GM23338 (cell line): ENCODE data around the gene SLC4A3. TPM values are rescaled to one million over a fixed set of nuclear protein-coding genes. Genes with fewer than 3 reads are reported as not detected.

Experiments used
- ATAC-seq: fragments of 200-7000 bp; cut with Tn5 transposase; 3 replicates; pipeline ENCODE4 v1.9.1; 2020
- DNase-seq: peaks from one replicate; pipeline ENCODE4 v3.0.0-alpha.2; 2015; ENCODE audit warnings: low spot score
- H2AFZ ChIP-seq: fragments of 200-600 bp; sonication (generic); 2 replicates; pipeline ENCODE4 v1.8.0; 2016; ENCODE audit warnings: antibody characterized with exemption, mild to moderate bottlenecking, moderate library complexity
- H3F3A ChIP-seq: fragments of 200-600 bp; sonication (generic); replicated peaks from 2 replicates; pipeline ENCODE4 v1.8.0; 2017; ENCODE audit warnings: antibody characterized with exemption, mixed run types, low read depth
- H3K27ac ChIP-seq: fragments of 200-600 bp; sonication (generic); 2 replicates; pipeline ENCODE4 v1.6.1; 2016; ENCODE audit warnings: low read depth
- H3K27me3 ChIP-seq: fragments of 200-600 bp; sonication (generic); 2 replicates; pipeline ENCODE4 v1.8.0; 2016; ENCODE audit warnings: mild to moderate bottlenecking, mixed run types, moderate library complexity; ENCODE audit not compliant: insufficient read depth
- H3K36me3 ChIP-seq: fragments of 200-600 bp; sonication (generic); 2 replicates; pipeline ENCODE4 v1.8.0; 2016; ENCODE audit warnings: mild to moderate bottlenecking; ENCODE audit not compliant: insufficient read depth
- H3K4me1 ChIP-seq: fragments of 200-600 bp; sonication (generic); 2 replicates; pipeline ENCODE4 v1.8.0; 2016; ENCODE audit warnings: mild to moderate bottlenecking, moderate library complexity; ENCODE audit not compliant: insufficient read depth
- H3K4me2 ChIP-seq: fragments of 200-600 bp; sonication (generic); 2 replicates; pipeline ENCODE4 v1.7.1; 2017; ENCODE audit warnings: mixed run types
- H3K4me3 ChIP-seq: fragments of 200-600 bp; sonication (generic); 2 replicates; pipeline ENCODE4 v1.6.1; 2016; ENCODE audit warnings: mixed run types
- H3K79me2 ChIP-seq: fragments of 200-600 bp; sonication (generic); replicated peaks from 2 replicates; pipeline ENCODE4 v1.8.0; 2017; ENCODE audit warnings: mild to moderate bottlenecking; ENCODE audit not compliant: insufficient read depth
- H3K9me2 ChIP-seq: fragments of 200-600 bp; sonication (generic); 2 replicates; pipeline ENCODE4 v1.8.0; 2017; ENCODE audit not compliant: insufficient read depth
- H4K20me1 ChIP-seq: fragments of 200-600 bp; sonication (generic); replicated peaks from 2 replicates; pipeline ENCODE4 v1.8.0; 2017; ENCODE audit warnings: mild to moderate bottlenecking; ENCODE audit not compliant: insufficient read depth
- H3K27ac Mint-ChIP-seq: 2 replicates; pipeline ENCODE4 v1.8.0; 2020; ENCODE audit warnings: inconsistent platforms, mild to moderate bottlenecking, moderate library complexity, mixed read lengths
- H3K27me3 Mint-ChIP-seq: 3 replicates; pipeline ENCODE4 v1.8.0; 2022; ENCODE audit warnings: low read depth, mild to moderate bottlenecking, moderate library complexity, mixed read lengths, inconsistent platforms; ENCODE audit not compliant: insufficient read depth, poor library complexity
- H3K36me3 Mint-ChIP-seq: 3 replicates; pipeline ENCODE4 v1.8.0; 2021; ENCODE audit warnings: low read depth, mild to moderate bottlenecking, inconsistent platforms, moderate library complexity, mixed read lengths
- H3K4me1 Mint-ChIP-seq: 3 replicates; pipeline ENCODE4 v1.8.0; 2020; ENCODE audit warnings: mild to moderate bottlenecking, inconsistent platforms, mixed read lengths
- H3K4me3 Mint-ChIP-seq: 3 replicates; pipeline ENCODE4 v1.8.0; 2021; ENCODE audit warnings: moderate library complexity, mild to moderate bottlenecking, inconsistent platforms, mixed read lengths
- H3K9me3 Mint-ChIP-seq: 3 replicates; pipeline ENCODE4 v1.8.0; 2020; ENCODE audit warnings: moderate library complexity, mild to moderate bottlenecking, inconsistent platforms, mixed read lengths
- CREB1 ChIP-seq: fragments of 250-450 bp; sonication (Bioruptor Pico); IDR thresholded peaks from 2 replicates; pipeline ENCODE4 v1.5.0; 2020; ENCODE audit warnings: low read depth, mild to moderate bottlenecking, moderate library complexity
- EZH2 ChIP-seq: fragments of 200-600 bp; sonication (generic); IDR thresholded peaks from one replicate; pipeline ENCODE4 v1.8.0; 2017; ENCODE audit warnings: antibody characterized with exemption, mild to moderate bottlenecking, low read depth; ENCODE audit not compliant: unreplicated experiment
- EZH2phosphoT487 ChIP-seq: fragments of 200-600 bp; sonication (generic); IDR thresholded peaks from one replicate; pipeline ENCODE4 v1.8.1; 2018; ENCODE audit warnings: antibody characterized with exemption; ENCODE audit not compliant: unreplicated experiment
- JUNB ChIP-seq: IDR thresholded peaks from one replicate; pipeline ENCODE4 v1.6.1; 2016; ENCODE audit warnings: antibody characterized with exemption; ENCODE audit not compliant: unreplicated experiment
- NANOG ChIP-seq: IDR thresholded peaks from 2 replicates; pipeline ENCODE4 v1.6.1; 2016; ENCODE audit warnings: antibody characterized with exemption, borderline replicate concordance
- POLR2AphosphoS5 ChIP-seq: IDR thresholded peaks from 2 replicates; pipeline ENCODE4 v1.6.1; 2016; ENCODE audit warnings: antibody characterized with exemption, low read depth
- STAT1 ChIP-seq: IDR thresholded peaks from one replicate; pipeline ENCODE4 v1.6.1; 2016; ENCODE audit warnings: antibody characterized with exemption; ENCODE audit not compliant: unreplicated experiment
- ZNF114 ChIP-seq: fragments of 250-450 bp; sonication (Bioruptor Pico); IDR thresholded peaks from 2 replicates; pipeline ENCODE4 v1.5.0; 2020; ENCODE audit warnings: mild to moderate bottlenecking, moderate library complexity
- ZNF331 ChIP-seq: fragments of 250-450 bp; sonication (Bioruptor Pico); IDR thresholded peaks from 2 replicates; pipeline ENCODE4 v1.5.0; 2020; ENCODE audit warnings: low read depth, mild to moderate bottlenecking, moderate library complexity
- polyA plus RNA-seq: library from polyadenylated mRNA; unstranded; fragments of >200 nt; fragmentation: Nextera tagmentation; extraction: Ambion mirVana; gene quantifications from 2 replicates; pipeline ENCODE4 v1.2.1, GENCODE V29; 2016
- total RNA-seq: library from RNA; depleted of rRNA; stranded (reverse); fragments of >200 nt; shearing (Covaris generic); gene quantifications from 2 replicates; pipeline ENCODE4 v1.2.3, GENCODE V29; 2014
- TF ChIP-seq, protein P1 (sequence below): IDR thresholded peaks from 2 replicates; pipeline ENCODE4 v1.6.1; 2016; ENCODE audit warnings: antibody characterized with exemption
- TF ChIP-seq, protein P2 (sequence below), 2 experiments: fragments of 200-600 bp in 1 of 2; sonication (generic) in 1 of 2; conservative IDR thresholded peaks; 2 replicates each; pipeline versions ENCODE4 v1.5.1 to v1.6.1; 2016 to 2017; ENCODE audit warnings: antibody characterized with exemption in 2 of 2, low read depth in 2 of 2, mild to moderate bottlenecking in 2 of 2, moderate library complexity in 1 of 2
- TF ChIP-seq, protein P3 (sequence below): fragments of 250-450 bp; sonication (Bioruptor Pico); IDR thresholded peaks from 2 replicates; pipeline ENCODE4 v1.5.0; 2020; ENCODE audit warnings: mild to moderate bottlenecking, moderate library complexity
- TF ChIP-seq, protein P4 (sequence below): IDR thresholded peaks from one replicate; pipeline ENCODE4 v1.6.1; 2018; ENCODE audit warnings: antibody characterized with exemption; ENCODE audit not compliant: unreplicated experiment

The SLC4A3 gene
- total and polyA plus RNA-seq, 2 experiments from 2014 or later = 3.6 to 6.8 TPM

DNA sequence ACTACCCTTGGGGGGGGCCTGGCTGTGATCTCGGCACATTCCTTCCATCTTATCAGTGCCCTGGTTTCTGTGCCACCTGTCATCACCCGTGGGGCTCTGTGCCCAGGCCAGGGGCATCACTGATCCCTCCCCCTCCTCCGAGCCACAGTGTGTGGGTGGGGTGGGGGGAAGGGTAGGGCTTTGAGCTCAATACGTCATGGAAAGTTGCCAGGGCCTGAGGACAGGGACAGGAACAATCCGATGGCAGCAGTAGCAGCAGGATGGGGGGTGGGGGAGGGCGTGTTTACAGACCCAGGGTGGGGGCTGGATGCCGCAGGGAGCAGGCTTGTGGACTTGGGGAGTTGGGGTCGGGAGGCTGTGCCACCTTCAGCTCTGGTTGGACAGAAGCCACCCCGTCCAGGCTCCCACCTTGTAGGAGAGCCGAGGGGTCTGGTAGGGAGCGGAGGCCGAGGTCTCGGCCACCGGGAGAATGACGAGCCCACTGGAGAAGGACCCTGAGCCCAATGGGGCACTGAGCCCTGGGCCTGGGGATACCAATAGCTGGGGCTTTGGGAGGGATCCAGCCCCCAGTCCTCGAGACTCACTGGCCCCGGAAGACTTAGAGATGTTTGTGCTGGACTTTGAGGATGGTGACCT lies 3.5 kb downstream of the SLC4A3 start:
- Histone ChIP-seq H3K4me2 (no peak overlapping the region), H3K27ac (no peak overlapping the region), H3K79me2 (no peaks in the 10 kb centered on the region), H4K20me1 (no peaks in the 10 kb centered on the region), H3K27me3 (peaks cover 6% of the 10 kb centered on the region; the same call in 1 of the 2 replicates), H3K36me3 (no peaks in the 10 kb centered on the region), H3K4me1 (peaks cover 4% of the 10 kb centered on the region), H3K4me3 (no peak overlapping the region), H2AFZ (no peak overlapping the region), H3F3A (0 out of 2 replicates have a peak, but pooled peaks cover 5% of the 10 kb centered on the region), H3K9me2 (no peaks in the 10 kb centered on the region)
- Mint-ChIP-seq H3K27me3 (peaks cover 16% of the 10 kb centered on the region), H3K4me3 (no peak overlapping the region; the same call in 2 of the 3 replicates), H3K36me3 (peaks cover 2% of the 10 kb centered on the region; the same call in 1 of the 3 replicates), H3K9me3 (no peaks in the 10 kb centered on the region; the same call in 1 of the 3 replicates), H3K27ac (peak overlapping the region; percentile 56; the same call in 1 of the 2 replicates), H3K4me1 (peaks cover 10% of the 10 kb centered on the region; the same call in 1 of the 3 replicates)
- DNase-seq = no peak
- TF ChIP-seq ZNF331 (CRISPR knock-in tag) = no peak
- no peak for TF ChIP-seq CREB1 (CRISPR knock-in tag)
- TF ChIP-seq, protein P1, sequence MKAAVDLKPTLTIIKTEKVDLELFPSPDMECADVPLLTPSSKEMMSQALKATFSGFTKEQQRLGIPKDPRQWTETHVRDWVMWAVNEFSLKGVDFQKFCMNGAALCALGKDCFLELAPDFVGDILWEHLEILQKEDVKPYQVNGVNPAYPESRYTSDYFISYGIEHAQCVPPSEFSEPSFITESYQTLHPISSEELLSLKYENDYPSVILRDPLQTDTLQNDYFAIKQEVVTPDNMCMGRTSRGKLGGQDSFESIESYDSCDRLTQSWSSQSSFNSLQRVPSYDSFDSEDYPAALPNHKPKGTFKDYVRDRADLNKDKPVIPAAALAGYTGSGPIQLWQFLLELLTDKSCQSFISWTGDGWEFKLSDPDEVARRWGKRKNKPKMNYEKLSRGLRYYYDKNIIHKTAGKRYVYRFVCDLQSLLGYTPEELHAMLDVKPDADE = no peak
- TF ChIP-seq JUNB = no peak
- no peak for TF ChIP-seq ZNF114
- TF ChIP-seq, protein P2, sequence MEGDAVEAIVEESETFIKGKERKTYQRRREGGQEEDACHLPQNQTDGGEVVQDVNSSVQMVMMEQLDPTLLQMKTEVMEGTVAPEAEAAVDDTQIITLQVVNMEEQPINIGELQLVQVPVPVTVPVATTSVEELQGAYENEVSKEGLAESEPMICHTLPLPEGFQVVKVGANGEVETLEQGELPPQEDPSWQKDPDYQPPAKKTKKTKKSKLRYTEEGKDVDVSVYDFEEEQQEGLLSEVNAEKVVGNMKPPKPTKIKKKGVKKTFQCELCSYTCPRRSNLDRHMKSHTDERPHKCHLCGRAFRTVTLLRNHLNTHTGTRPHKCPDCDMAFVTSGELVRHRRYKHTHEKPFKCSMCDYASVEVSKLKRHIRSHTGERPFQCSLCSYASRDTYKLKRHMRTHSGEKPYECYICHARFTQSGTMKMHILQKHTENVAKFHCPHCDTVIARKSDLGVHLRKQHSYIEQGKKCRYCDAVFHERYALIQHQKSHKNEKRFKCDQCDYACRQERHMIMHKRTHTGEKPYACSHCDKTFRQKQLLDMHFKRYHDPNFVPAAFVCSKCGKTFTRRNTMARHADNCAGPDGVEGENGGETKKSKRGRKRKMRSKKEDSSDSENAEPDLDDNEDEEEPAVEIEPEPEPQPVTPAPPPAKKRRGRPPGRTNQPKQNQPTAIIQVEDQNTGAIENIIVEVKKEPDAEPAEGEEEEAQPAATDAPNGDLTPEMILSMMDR (conservative IDR thresholded peaks at IDR 0.05; ENCODE audit: low read depth in 2 of 2) = no peak
- no peak for TF ChIP-seq EZH2phosphoT487
- TF ChIP-seq, protein P3, sequence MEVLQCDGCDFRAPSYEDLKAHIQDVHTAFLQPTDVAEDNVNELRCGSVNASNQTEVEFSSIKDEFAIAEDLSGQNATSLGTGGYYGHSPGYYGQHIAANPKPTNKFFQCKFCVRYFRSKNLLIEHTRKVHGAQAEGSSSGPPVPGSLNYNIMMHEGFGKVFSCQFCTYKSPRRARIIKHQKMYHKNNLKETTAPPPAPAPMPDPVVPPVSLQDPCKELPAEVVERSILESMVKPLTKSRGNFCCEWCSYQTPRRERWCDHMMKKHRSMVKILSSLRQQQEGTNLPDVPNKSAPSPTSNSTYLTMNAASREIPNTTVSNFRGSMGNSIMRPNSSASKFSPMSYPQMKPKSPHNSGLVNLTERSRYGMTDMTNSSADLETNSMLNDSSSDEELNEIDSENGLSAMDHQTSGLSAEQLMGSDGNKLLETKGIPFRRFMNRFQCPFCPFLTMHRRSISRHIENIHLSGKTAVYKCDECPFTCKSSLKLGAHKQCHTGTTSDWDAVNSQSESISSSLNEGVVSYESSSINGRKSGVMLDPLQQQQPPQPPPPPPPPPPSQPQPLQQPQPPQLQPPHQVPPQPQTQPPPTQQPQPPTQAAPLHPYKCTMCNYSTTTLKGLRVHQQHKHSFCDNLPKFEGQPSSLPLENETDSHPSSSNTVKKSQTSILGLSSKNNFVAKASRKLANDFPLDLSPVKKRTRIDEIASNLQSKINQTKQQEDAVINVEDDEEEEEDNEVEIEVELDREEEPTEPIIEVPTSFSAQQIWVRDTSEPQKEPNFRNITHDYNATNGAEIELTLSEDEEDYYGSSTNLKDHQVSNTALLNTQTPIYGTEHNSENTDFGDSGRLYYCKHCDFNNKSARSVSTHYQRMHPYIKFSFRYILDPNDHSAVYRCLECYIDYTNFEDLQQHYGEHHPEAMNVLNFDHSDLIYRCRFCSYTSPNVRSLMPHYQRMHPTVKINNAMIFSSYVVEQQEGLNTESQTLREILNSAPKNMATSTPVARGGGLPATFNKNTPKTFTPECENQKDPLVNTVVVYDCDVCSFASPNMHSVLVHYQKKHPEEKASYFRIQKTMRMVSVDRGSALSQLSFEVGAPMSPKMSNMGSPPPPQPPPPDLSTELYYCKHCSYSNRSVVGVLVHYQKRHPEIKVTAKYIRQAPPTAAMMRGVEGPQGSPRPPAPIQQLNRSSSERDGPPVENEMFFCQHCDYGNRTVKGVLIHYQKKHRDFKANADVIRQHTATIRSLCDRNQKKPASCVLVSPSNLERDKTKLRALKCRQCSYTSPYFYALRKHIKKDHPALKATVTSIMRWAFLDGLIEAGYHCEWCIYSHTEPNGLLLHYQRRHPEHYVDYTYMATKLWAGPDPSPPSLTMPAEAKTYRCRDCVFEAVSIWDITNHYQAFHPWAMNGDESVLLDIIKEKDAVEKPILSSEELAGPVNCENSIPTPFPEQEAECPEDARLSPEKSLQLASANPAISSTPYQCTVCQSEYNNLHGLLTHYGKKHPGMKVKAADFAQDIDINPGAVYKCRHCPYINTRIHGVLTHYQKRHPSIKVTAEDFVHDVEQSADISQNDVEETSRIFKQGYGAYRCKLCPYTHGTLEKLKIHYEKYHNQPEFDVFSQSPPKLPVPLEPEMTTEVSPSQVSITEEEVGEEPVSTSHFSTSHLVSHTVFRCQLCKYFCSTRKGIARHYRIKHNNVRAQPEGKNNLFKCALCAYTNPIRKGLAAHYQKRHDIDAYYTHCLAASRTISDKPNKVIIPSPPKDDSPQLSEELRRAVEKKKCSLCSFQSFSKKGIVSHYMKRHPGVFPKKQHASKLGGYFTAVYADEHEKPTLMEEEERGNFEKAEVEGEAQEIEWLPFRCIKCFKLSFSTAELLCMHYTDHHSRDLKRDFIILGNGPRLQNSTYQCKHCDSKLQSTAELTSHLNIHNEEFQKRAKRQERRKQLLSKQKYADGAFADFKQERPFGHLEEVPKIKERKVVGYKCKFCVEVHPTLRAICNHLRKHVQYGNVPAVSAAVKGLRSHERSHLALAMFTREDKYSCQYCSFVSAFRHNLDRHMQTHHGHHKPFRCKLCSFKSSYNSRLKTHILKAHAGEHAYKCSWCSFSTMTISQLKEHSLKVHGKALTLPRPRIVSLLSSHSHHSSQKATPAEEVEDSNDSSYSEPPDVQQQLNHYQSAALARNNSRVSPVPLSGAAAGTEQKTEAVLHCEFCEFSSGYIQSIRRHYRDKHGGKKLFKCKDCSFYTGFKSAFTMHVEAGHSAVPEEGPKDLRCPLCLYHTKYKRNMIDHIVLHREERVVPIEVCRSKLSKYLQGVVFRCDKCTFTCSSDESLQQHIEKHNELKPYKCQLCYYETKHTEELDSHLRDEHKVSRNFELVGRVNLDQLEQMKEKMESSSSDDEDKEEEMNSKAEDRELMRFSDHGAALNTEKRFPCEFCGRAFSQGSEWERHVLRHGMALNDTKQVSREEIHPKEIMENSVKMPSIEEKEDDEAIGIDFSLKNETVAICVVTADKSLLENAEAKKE (CRISPR knock-in tag) = no peak
- TF ChIP-seq EZH2 = no peak
- no peak for TF ChIP-seq POLR2AphosphoS5
- no peak for TF ChIP-seq NANOG
- TF ChIP-seq, protein P4, sequence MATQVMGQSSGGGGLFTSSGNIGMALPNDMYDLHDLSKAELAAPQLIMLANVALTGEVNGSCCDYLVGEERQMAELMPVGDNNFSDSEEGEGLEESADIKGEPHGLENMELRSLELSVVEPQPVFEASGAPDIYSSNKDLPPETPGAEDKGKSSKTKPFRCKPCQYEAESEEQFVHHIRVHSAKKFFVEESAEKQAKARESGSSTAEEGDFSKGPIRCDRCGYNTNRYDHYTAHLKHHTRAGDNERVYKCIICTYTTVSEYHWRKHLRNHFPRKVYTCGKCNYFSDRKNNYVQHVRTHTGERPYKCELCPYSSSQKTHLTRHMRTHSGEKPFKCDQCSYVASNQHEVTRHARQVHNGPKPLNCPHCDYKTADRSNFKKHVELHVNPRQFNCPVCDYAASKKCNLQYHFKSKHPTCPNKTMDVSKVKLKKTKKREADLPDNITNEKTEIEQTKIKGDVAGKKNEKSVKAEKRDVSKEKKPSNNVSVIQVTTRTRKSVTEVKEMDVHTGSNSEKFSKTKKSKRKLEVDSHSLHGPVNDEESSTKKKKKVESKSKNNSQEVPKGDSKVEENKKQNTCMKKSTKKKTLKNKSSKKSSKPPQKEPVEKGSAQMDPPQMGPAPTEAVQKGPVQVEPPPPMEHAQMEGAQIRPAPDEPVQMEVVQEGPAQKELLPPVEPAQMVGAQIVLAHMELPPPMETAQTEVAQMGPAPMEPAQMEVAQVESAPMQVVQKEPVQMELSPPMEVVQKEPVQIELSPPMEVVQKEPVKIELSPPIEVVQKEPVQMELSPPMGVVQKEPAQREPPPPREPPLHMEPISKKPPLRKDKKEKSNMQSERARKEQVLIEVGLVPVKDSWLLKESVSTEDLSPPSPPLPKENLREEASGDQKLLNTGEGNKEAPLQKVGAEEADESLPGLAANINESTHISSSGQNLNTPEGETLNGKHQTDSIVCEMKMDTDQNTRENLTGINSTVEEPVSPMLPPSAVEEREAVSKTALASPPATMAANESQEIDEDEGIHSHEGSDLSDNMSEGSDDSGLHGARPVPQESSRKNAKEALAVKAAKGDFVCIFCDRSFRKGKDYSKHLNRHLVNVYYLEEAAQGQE = no peak
- TF ChIP-seq STAT1 = no peak
- no peak for ATAC-seq
